LoVo (cell line): ENCODE measurements around the gene CPED1.
"Not testable (repeated sequence)": the region's sequence is repeated elsewhere in the genome, so short reads cannot be mapped to it uniquely, and the experiment has no call there.

Source experiments
- DNase-seq: peaks from one replicate; pipeline ENCODE4 v3.0.0-alpha.2; 2016; ENCODE audit warnings: low spot score

The CPED1 gene

DNA sequence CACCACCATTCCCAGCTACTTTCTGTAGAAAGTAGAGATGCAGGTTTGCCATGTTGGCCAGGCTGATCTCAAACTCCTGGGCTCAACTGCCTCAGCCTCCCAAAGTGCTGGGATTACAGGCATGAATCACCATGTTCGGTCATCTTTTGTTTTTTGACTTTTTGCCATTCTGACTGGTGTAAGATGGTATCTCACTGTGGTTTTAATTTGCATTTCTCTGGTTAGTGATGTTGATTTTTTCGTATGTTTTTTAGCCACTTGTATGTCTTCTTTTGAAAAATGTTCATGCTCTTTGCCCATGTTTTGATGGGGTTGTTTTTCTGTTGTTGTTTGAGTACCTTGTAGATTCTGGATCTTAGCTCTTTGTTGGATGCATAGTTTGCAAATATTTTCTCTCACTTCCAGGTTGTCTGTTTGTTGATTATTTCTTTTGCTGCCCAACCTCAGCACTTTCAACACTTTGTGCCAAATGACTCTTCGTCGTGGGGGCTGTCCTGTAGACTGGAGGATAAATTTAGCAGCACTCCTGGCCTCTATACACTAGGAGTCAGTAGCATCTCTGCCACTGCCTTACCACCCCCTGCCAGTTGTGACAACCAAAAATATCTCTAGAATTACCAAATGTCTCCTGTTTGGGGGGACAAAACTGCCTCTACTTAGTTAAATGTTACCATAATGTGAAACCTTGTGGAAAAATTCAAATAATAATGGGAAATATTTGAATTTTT is 6.5 kb upstream of the CPED1 start:
- DNase-seq, result no peak

- not testable (repeated sequence) for DNase-seq
Observed at GRCh38 chr7:120983592-120983991, 4.9 kb upstream of the CPED1 start.

DNA sequence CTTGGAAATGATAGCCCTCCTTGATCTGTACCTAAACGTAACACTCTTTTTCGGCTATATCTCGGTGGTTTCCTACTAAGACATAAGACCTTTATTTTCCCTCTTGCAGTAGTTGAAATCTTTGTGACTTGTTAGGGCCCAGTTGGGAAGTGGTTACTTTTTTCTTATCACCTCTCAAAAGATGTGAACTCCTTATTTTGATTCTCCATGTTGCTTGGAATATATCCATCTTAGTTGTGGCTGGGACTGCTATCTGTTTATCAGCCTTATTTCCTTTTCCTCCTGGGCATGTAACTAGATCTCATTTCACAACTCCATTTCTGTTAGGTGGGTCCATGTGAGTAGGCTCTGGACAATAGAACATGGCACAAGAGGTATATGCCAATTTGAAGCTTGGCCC is 4.1 kb upstream of the CPED1 start:
- DNase-seq, result no peak

- DNase-seq, result no peak
Observed at GRCh38 chr7:120985130-120985758, 3.3 kb upstream of the CPED1 start.

GRCh38 chr7:120985839-120986238 is 2.7 kb upstream of the CPED1 start:
- DNase-seq, result no peak

- DNase-seq, result no peak
Observed at GRCh38 chr7:120986650-120987049, 1.9 kb upstream of the CPED1 start.

DNA sequence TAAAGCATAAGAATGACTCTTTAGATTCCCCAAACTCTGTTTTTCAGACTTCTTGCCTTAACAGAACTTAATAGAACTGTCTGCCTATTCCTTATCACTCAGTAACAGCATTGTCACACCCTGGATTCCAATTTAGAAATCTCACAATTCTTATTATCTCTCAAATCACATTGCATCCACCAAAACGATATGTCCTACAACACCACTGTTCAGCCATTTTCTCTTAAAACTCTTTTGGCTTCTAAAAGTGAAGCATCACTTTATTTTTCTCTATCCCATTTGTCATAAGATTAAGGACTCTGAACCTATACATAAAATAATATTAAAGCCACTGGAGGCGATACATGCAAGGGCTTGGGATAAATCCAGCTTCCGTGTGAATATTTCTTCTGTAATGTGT is 1.2 kb upstream of the CPED1 start:
- DNase-seq, result no peak

GRCh38 chr7:120987683-120988590 is 574 bp upstream of the CPED1 start:
- peak; percentile 96 for DNase-seq

DNA sequence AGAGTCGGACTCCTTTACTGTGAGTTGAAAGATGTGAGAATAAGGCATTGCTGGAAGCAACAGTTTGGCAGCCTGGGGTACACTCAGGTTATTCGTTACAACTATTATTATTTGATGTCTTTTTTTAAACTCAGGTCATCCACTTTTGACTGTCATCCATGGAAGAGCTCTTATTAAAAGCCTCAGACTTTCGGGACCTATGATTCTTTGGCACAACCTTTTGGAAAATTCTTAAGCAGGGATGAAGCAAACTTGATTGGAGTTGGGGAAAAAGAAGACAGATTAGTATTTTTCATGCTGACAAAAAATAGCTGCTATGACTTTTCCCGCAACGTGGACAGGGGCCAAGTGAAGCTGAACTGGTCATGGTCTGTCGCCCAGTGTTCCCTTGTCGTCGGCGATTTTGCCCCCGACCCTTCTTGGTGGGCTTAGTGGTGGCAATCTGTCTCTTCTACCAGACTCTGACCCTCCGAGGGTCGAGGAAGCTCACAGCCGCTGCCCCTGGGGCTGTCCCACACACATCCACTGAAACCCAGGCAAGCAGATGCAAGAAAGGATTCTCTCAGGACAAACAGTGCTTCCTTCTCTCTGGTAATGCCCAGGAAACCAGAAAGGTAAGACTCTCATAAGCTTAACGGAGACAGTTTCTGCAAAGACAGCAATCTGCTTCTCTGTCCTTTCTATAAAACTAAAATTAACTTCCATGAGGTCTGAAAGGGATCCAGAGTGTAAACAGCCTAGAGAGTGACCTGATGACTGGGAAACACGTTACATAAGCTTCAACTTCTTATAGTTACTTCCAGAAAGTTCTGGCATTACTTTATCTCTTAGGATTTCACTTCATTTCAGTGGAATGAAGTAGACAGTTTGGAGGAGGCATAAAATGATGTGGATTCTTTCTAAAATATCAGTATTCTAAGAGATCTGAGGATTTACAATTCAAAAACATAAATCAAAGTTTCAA is 1.0 kb downstream of the CPED1 start:
- DNase-seq, result no peak

- DNase-seq, result no peak
Observed at GRCh38 chr7:120990468-120991118, 2.1 kb downstream of the CPED1 start.

- no peak for DNase-seq
Observed at GRCh38 chr7:120991161-120991560, 2.6 kb downstream of the CPED1 start.

- DNase-seq, result no peak
Observed at GRCh38 chr7:120991581-120991980, 3.1 kb downstream of the CPED1 start.

DNA sequence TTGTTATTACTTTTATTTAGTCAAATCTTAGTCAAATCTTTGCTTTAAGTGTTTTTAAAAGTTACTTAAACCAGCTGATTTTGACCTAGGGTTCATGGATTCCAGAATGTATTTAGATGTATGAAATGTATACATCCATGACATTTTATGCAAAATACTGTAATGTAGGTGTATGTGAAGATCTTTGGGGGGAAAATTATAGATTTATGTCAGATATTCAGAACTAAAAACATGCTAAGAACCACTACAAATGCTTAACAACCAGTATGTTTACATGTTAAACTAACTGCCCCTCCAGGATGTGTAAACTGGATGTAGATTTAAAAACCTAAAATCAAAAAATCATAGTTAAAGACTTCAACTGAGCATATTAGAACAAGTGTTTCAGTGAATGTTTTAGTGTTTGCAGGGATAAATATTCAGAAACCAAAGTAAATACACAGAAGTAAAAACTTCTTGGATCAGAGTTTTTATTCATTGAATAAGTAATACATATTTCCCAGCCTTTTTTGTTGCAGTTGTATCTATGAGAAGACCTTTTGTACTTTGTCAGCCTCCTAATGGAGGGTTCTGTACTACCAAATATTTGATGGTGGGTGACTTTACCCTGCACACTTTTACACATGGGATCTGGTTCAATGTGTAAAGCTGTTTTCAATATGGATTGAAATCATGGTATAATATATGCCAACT is 3.9 kb downstream of the CPED1 start:
- DNase-seq, result no peak

DNA sequence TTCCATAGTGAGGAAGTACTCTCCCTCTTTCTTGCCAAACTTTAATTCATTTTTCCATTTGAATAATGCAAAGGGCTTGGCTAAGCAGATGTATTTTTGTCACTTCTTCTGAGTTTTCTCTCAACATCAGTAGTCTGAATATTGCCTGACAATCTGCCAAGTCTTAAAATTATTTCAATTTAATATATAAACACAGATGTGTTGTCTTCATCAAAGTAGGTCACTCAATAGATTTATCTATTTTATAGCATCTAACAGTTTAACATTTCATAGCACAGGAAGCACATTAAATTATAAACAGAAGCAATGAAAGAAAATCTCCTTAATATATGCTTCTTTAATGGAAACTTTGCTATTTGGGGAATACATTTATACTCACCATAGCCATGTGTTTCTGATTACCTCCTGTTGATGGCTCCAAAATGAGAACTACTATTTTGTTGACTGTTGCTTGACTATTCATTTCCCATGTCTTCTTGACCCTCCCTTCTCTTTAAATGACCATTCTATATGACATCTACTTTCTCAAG is 4.5 kb downstream of the CPED1 start:
- DNase-seq, result no peak

DNA sequence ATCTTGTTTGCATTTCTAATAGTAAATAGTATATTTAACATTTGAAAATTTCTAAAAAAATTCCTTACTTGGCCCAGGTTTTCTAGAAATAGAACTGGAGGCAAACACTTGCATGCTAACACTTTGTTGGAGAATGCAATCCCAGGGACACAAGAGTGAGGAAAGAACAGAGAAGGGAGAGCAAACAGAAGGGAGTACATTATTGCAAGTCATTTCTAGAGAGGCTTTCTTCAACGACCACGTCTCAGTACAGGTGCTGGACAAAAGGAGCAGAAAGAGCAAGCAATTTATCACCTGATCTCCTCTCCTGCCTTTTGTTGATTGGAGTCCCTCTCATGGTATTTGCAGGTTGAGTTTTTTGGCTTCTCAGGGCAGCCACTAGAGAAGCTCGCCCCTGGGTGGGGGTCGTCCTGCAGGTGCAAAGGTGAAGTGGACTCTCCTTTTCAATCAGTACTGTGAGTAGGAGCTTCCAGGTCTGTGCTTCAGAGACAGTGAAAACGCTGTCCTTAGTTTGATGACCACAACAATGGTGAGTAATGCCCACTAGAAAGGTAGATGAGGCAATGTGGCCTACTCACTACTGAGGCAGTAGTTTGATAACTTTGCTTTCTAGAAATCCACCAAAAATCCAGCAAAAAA is 5.2 kb downstream of the CPED1 start:
- DNase-seq, result no peak

- no peak for DNase-seq
Observed at GRCh38 chr7:120994512-120995410, 6.2 kb downstream of the CPED1 start.

GRCh38 chr7:120995654-120996053 is 7.1 kb downstream of the CPED1 start:
- DNase-seq, result no peak

DNA sequence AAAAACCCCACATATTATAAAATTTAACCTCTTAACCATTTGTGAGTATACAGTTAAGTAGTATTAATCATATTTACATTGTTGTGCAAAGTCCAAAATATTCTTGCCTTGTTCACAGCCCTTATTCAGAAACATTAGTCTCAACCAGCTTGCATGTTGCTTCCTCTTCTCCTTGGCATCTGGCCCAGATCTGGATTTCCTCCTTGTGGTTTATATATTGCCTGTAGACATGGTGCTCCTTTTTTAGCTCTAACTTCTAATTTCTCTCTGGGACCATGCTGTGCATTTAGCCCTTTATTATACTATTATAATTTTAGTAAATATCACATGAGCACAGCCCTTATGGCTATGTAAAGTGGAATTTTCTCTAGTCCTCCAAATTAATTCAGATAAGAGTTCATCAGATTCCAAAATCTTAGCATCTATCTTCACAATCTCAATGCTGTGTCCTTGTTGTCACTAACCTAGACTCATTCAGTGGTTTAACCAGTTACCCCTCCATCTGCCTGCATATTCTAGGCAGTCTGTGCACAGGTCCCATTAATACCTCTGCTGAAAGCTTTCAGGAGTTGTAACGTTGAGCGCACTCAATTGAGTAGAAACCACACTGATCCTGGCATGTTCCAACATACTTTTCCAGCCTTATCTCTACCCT is 7.9 kb downstream of the CPED1 start:
- peak; percentile 77 for DNase-seq
